Measurements from ENCODE around the gene SLC30A7.

DNA sequence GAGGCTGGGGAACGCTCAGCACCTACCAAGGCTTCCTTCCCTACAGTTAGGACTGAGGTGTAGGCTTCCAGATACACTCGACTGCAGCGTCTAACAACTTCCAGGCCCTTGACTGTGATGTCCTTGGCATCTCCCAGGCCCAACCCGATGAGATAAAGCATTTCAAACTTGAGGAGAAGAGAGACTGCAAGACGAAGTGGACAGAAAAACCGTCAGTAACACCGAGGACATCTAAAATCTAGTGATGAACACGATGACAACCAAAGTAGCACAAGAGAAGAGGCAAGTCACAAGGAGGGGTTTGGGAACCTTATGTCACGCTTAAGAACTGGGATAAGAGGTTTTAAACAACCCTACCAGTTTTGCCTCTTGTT, 129.4 kb downstream of the SLC30A7 start:
- TF ChIP-seq EZH2 (IDR thresholded peaks at IDR 0.05; ENCODE audit: borderline replicate concordance, low read depth, low read length, poor library complexity, severe bottlenecking), result no peak
- TF ChIP-seq, protein P1, sequence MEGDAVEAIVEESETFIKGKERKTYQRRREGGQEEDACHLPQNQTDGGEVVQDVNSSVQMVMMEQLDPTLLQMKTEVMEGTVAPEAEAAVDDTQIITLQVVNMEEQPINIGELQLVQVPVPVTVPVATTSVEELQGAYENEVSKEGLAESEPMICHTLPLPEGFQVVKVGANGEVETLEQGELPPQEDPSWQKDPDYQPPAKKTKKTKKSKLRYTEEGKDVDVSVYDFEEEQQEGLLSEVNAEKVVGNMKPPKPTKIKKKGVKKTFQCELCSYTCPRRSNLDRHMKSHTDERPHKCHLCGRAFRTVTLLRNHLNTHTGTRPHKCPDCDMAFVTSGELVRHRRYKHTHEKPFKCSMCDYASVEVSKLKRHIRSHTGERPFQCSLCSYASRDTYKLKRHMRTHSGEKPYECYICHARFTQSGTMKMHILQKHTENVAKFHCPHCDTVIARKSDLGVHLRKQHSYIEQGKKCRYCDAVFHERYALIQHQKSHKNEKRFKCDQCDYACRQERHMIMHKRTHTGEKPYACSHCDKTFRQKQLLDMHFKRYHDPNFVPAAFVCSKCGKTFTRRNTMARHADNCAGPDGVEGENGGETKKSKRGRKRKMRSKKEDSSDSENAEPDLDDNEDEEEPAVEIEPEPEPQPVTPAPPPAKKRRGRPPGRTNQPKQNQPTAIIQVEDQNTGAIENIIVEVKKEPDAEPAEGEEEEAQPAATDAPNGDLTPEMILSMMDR (conservative IDR thresholded peaks at IDR 0.05; ENCODE audit: low read depth, low read length), result no peak
